Measurements from ENCODE around the gene KCNIP4.

- no peak for TF ChIP-seq CTCF (conservative IDR thresholded peaks at IDR 0.05; ENCODE audit: low read depth, low read length)
- TF ChIP-seq MXI1 (IDR thresholded peaks at IDR 0.05; ENCODE audit: borderline replicate concordance, low read depth, low read length) = no peak
- no peak for TF ChIP-seq POLR2A (IDR thresholded peaks at IDR 0.05; ENCODE audit: low read depth, low read length)
- TF ChIP-seq RAD21 (IDR thresholded peaks at IDR 0.05; ENCODE audit: low read length) = no peak
- TF ChIP-seq NFE2L2 (IDR thresholded peaks at IDR 0.05; ENCODE audit: low read depth, low read length) = no peak
- no peak for TF ChIP-seq RFX5 (IDR thresholded peaks at IDR 0.05; ENCODE audit: low read depth, low read length)
- no peak for TF ChIP-seq RCOR1 (IDR thresholded peaks at IDR 0.05; ENCODE audit: insufficient replicate concordance, low read length)
Measured at GRCh38 chr4:21126014-21126512, 822.5 kb downstream of the KCNIP4 start.
